ENCODE data around the gene HDAC9. TPM values are rescaled to one million over a fixed set of nuclear protein-coding genes. Genes with fewer than 3 reads are reported as not detected.

Gene HDAC9
- total and polyA plus RNA-seq, 2 donors (not counting 1 experiment from before 2014, with no cell fraction given) = 2.9 to 7.9 TPM

- DNase-seq (ENCODE audit: low read depth in 2 of 2) = no peak
- Histone ChIP-seq H3K79me2 (ENCODE audit: control insufficient read depth, insufficient read depth, low read length) (no peaks in the 10 kb centered on the region), H3K4me1 (ENCODE audit: control insufficient read depth, extremely low read depth, insufficient read depth, low read length) (no peaks in the 10 kb centered on the region), H3K27ac (ENCODE audit: insufficient read depth, low read length) (no peak overlapping the region), H3K36me3 (ENCODE audit: control insufficient read depth, insufficient read depth, low read length) (no peaks in the 10 kb centered on the region), H3K27me3 (ENCODE audit: control insufficient read depth, insufficient read depth, low read length) (no peaks in the 10 kb centered on the region), H3K4me2 (ENCODE audit: extremely low read depth, insufficient read depth, low read length) (no peak overlapping the region), H3K9me3 (ENCODE audit: control insufficient read depth, insufficient read depth, low read depth, low read length) (no peaks in the 10 kb centered on the region), H3K4me3 (replicated peaks in 1 of 4; ENCODE audit: control extremely low read depth in 1 of 4, insufficient read depth in 1 of 4, low read depth in 3 of 4, low read length in 4 of 4) (no peak overlapping the region), H4K20me1 (ENCODE audit: control insufficient read depth, extremely low read depth, insufficient read depth, low read length) (no peaks in the 10 kb centered on the region), H3K9ac (ENCODE audit: insufficient read depth, low read length) (no peak overlapping the region), H2AFZ (ENCODE audit: low read length) (no peak overlapping the region)
- no peak for TF ChIP-seq EZH2 (IDR thresholded peaks at IDR 0.05; ENCODE audit: low read length, missing control alignments)
- no peak for TF ChIP-seq CTCF (conservative IDR thresholded peaks at IDR 0.05 in 1 of 2, IDR thresholded peaks at IDR 0.05 in 1 of 2; ENCODE audit: low read depth in 1 of 2, low read length in 2 of 2)
These were observed 521.8 kb downstream of the HDAC9 start for GRCh38 chr7:19017374-19017773.

GRCh38 chr7:19020062-19020461 lies 524.5 kb downstream of the HDAC9 start:
- no peak overlapping the region for H3K4me3 ChIP-seq (replicated peaks in 1 of 4; ENCODE audit: control extremely low read depth in 1 of 4, insufficient read depth in 1 of 4, low read depth in 3 of 4, low read length in 4 of 4)
- no peaks in the 10 kb centered on the region for H3K79me2 ChIP-seq (ENCODE audit: control insufficient read depth, insufficient read depth, low read length)
- peak in 1 of 2 donors; percentile 47 for DNase-seq (ENCODE audit: low read depth in 2 of 2)
- no peaks in the 10 kb centered on the region for H3K9me3 ChIP-seq (ENCODE audit: control insufficient read depth, insufficient read depth, low read depth, low read length)
- H3K4me2 ChIP-seq (ENCODE audit: extremely low read depth, insufficient read depth, low read length) = no peak overlapping the region
- no peaks in the 10 kb centered on the region for H4K20me1 ChIP-seq (ENCODE audit: control insufficient read depth, extremely low read depth, insufficient read depth, low read length)
- H3K36me3 ChIP-seq (ENCODE audit: control insufficient read depth, insufficient read depth, low read length) = no peaks in the 10 kb centered on the region
- H3K27me3 ChIP-seq (ENCODE audit: control insufficient read depth, insufficient read depth, low read length) = no peaks in the 10 kb centered on the region
- no peaks in the 10 kb centered on the region for H3K4me1 ChIP-seq (ENCODE audit: control insufficient read depth, extremely low read depth, insufficient read depth, low read length)
- TF ChIP-seq CTCF (conservative IDR thresholded peaks at IDR 0.05 in 1 of 2, IDR thresholded peaks at IDR 0.05 in 1 of 2; ENCODE audit: low read depth in 1 of 2, low read length in 2 of 2) (no peak), EZH2 (IDR thresholded peaks at IDR 0.05; ENCODE audit: low read length, missing control alignments) (no peak)
- H3K27ac ChIP-seq (ENCODE audit: insufficient read depth, low read length) = no peak overlapping the region
- H3K9ac ChIP-seq (ENCODE audit: insufficient read depth, low read length) = no peak overlapping the region
- no peak overlapping the region for H2AFZ ChIP-seq (ENCODE audit: low read length)

- Histone ChIP-seq H3K27me3 (ENCODE audit: control insufficient read depth, insufficient read depth, low read length) (no peaks in the 10 kb centered on the region), H3K4me3 (replicated peaks in 1 of 4; ENCODE audit: control extremely low read depth in 1 of 4, insufficient read depth in 1 of 4, low read depth in 3 of 4, low read length in 4 of 4) (no peak overlapping the region), H3K9me3 (ENCODE audit: control insufficient read depth, insufficient read depth, low read depth, low read length) (no peaks in the 10 kb centered on the region), H4K20me1 (ENCODE audit: control insufficient read depth, extremely low read depth, insufficient read depth, low read length) (no peaks in the 10 kb centered on the region), H3K36me3 (ENCODE audit: control insufficient read depth, insufficient read depth, low read length) (no peaks in the 10 kb centered on the region), H3K4me2 (ENCODE audit: extremely low read depth, insufficient read depth, low read length) (no peak overlapping the region), H3K79me2 (ENCODE audit: control insufficient read depth, insufficient read depth, low read length) (no peaks in the 10 kb centered on the region), H2AFZ (ENCODE audit: low read length) (no peak overlapping the region), H3K27ac (ENCODE audit: insufficient read depth, low read length) (no peak overlapping the region), H3K4me1 (ENCODE audit: control insufficient read depth, extremely low read depth, insufficient read depth, low read length) (no peaks in the 10 kb centered on the region), H3K9ac (ENCODE audit: insufficient read depth, low read length) (no peak overlapping the region)
- no peak for TF ChIP-seq EZH2 (IDR thresholded peaks at IDR 0.05; ENCODE audit: low read length, missing control alignments)
- TF ChIP-seq CTCF (conservative IDR thresholded peaks at IDR 0.05 in 1 of 2, IDR thresholded peaks at IDR 0.05 in 1 of 2; ENCODE audit: low read depth in 1 of 2, low read length in 2 of 2) = no peak
- peak in 1 of 2 donors; percentile 91 for DNase-seq (ENCODE audit: low read depth in 2 of 2)
These were observed 525.2 kb downstream of the HDAC9 start for GRCh38 chr7:19020711-19021110.

All from fibroblast of lung (primary cell).